ENCODE results near the gene TAF1D. TPM values are rescaled to one million over a fixed set of nuclear protein-coding genes. Genes with fewer than 3 reads are reported as not detected.

Gene TAF1D
- total RNA-seq, 1 experiment from 2014 or later = 429 TPM

DNA sequence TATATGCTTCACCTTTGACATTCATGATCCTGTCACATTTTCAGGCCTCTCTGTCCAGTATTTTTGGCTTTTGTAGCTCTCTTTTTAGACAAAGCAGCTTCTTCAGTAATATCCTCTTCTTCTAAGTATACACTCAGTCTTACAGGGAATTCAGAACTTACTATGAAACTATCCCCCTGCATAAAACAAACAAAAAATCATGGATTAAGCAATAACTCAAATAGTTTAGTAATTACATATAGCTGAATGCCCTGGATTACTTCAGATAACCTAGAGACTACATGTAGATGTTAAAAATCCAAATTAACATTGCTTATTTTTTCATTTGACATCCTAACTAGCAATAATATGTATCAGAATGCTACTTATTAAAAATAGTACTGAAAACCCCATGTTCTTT is 5.2 kb downstream of the TAF1D start:
- no peaks in the 10 kb centered on the region for H3K9me3 ChIP-seq (ENCODE audit: low read length)
- no peak overlapping the region for H2AFZ ChIP-seq (ENCODE audit: low read length)
- peaks cover 64% of the 10 kb centered on the region for H3K4me1 ChIP-seq (ENCODE audit: low read length)
- H3K27me3 ChIP-seq (ENCODE audit: low read length) = no peaks in the 10 kb centered on the region
- peak overlapping the region; percentile 85 for H3K27ac ChIP-seq (ENCODE audit: low read length)
- DNase-seq = no peak
- H3K79me2 ChIP-seq (ENCODE audit: low read length) = peaks cover 81% of the 10 kb centered on the region
- H3K36me3 ChIP-seq (ENCODE audit: insufficient read depth, low read length) = peaks cover 97% of the 10 kb centered on the region
- peak overlapping the region; percentile 92 for H3K4me2 ChIP-seq (ENCODE audit: low read depth, low read length, poor library complexity, severe bottlenecking)
- H3K9ac ChIP-seq (ENCODE audit: low read length) = peak overlapping the region; percentile 0; the same call in 1 of the 2 replicates
- H4K20me1 ChIP-seq (ENCODE audit: insufficient read depth, low read depth, low read length) = peaks cover 88% of the 10 kb centered on the region
- H3K4me3 ChIP-seq (ENCODE audit: low read length) = peak overlapping the region; percentile 79; the same call in 1 of the 2 replicates
- no peaks in the 10 kb centered on the region for H3K9me2 ChIP-seq (replicated peaks; ENCODE audit: insufficient read depth, low read length)

DNA sequence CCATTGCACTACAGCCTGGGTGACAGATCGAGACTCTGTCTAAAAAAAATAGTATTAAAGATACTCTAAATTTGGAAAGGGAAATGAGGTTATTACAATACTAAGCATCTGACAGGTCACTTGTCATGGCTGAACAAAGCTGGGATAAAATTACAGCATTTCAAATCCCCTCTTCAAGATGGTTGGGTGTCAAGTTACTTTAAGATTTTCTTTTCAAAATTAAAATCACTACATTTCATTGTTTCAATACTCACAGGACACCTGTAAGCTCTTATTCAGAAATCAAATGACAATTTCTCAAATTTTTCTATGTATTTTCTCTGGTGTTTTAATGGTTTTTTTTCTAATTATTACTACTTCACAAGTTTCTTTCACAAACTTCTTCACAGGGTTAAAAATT is 5.7 kb downstream of the TAF1D start:
- Histone ChIP-seq H2AFZ (ENCODE audit: low read length) (no peak overlapping the region), H3K9me3 (ENCODE audit: low read length) (no peaks in the 10 kb centered on the region), H3K79me2 (ENCODE audit: low read length) (peaks cover 76% of the 10 kb centered on the region), H3K4me1 (ENCODE audit: low read length) (peaks cover 64% of the 10 kb centered on the region), H3K27me3 (ENCODE audit: low read length) (no peaks in the 10 kb centered on the region), H3K36me3 (ENCODE audit: insufficient read depth, low read length) (peaks cover 100% of the 10 kb centered on the region), H3K27ac (ENCODE audit: low read length) (peak overlapping the region; percentile 85), H3K4me2 (ENCODE audit: low read depth, low read length, poor library complexity, severe bottlenecking) (peak overlapping the region; percentile 92), H3K4me3 (ENCODE audit: low read length) (no peak overlapping the region), H3K9me2 (replicated peaks; ENCODE audit: insufficient read depth, low read length) (no peaks in the 10 kb centered on the region), H3K9ac (ENCODE audit: low read length) (no peak overlapping the region; the same call in 1 of the 2 replicates), H4K20me1 (ENCODE audit: insufficient read depth, low read depth, low read length) (peaks cover 90% of the 10 kb centered on the region)
- peak; percentile 76 for DNase-seq

DNA sequence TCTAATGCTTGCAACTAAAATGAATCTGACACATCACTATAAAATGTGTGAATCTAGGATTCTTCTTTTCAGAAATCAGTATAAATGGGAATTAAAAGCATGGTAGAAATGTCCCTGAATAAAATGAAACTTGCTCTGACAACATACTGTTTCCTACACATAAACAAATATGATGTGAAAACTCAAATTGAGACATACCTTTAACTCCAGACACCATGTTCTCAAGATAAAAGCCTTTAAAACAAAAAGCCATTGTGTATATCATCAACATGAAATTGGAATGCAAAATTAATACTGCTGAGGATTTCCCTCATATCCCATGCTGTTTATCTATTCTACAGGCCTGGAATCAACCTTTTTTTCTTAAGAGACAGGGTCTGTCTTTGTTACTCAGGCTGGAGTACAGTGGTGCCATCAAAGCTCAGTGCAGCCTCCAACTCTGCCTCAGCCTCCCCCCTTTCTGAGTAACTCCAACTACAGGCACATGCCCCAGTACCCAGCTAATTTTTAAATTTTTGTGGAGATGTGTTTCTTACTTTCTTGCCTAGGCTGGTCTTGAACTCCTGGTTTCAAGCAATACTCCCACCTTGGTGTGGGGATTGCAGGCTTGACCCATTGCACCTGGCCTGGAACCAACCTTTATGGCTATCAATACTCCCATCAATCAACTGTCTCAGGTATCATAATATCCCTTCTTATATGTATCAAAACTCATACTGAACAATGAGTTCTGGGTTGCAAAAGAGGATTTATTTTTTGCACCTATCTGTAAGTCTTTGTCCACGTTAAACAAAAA is 6.7 kb downstream of the TAF1D start:
- Histone ChIP-seq H2AFZ (ENCODE audit: low read length) (no peak overlapping the region), H3K27me3 (ENCODE audit: low read length) (no peaks in the 10 kb centered on the region), H3K4me2 (ENCODE audit: low read depth, low read length, poor library complexity, severe bottlenecking) (peak overlapping the region; percentile 92), H3K9ac (ENCODE audit: low read length) (no peak overlapping the region), H3K9me2 (replicated peaks; ENCODE audit: insufficient read depth, low read length) (no peaks in the 10 kb centered on the region), H3K36me3 (ENCODE audit: insufficient read depth, low read length) (peaks cover 100% of the 10 kb centered on the region), H3K9me3 (ENCODE audit: low read length) (no peaks in the 10 kb centered on the region), H3K79me2 (ENCODE audit: low read length) (peaks cover 66% of the 10 kb centered on the region), H3K4me1 (ENCODE audit: low read length) (peaks cover 60% of the 10 kb centered on the region), H3K27ac (ENCODE audit: low read length) (peak overlapping the region; percentile 85), H4K20me1 (ENCODE audit: insufficient read depth, low read depth, low read length) (peaks cover 87% of the 10 kb centered on the region), H3K4me3 (ENCODE audit: low read length) (no peak overlapping the region)
- peak; percentile 61 for DNase-seq

DNA sequence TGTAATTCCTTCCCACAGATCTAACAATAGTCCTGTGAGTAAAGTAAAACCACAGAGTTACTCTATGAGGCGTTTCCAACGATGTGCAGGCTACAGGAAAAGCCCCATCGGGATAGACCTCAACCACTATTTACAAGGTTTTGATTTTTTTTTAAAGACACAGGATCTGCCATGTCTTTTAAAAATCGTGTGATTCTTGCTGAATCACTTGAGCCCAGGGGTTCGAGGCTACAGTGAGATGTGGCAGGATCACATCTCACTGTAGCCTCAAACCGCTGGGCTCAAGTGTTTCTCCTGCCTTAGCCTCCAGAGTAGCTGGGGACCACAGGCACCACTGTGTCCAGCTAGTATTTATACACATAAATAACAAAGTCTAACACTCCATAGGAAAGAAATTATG is 7.8 kb downstream of the TAF1D start:
- H3K9ac ChIP-seq (ENCODE audit: low read length) = no peak overlapping the region
- peaks cover 76% of the 10 kb centered on the region for H4K20me1 ChIP-seq (ENCODE audit: insufficient read depth, low read depth, low read length)
- no peak overlapping the region for H3K4me2 ChIP-seq (ENCODE audit: low read depth, low read length, poor library complexity, severe bottlenecking)
- peaks cover 54% of the 10 kb centered on the region for H3K79me2 ChIP-seq (ENCODE audit: low read length)
- peaks cover 49% of the 10 kb centered on the region for H3K4me1 ChIP-seq (ENCODE audit: low read length)
- H3K36me3 ChIP-seq (ENCODE audit: insufficient read depth, low read length) = peaks cover 100% of the 10 kb centered on the region
- no peak overlapping the region for H3K4me3 ChIP-seq (ENCODE audit: low read length)
- no peaks in the 10 kb centered on the region for H3K27me3 ChIP-seq (ENCODE audit: low read length)
- no peaks in the 10 kb centered on the region for H3K9me2 ChIP-seq (replicated peaks; ENCODE audit: insufficient read depth, low read length)
- H3K9me3 ChIP-seq (ENCODE audit: low read length) = no peaks in the 10 kb centered on the region
- H2AFZ ChIP-seq (ENCODE audit: low read length) = no peak overlapping the region
- DNase-seq = peak; percentile 49
- H3K27ac ChIP-seq (ENCODE audit: low read length) = peak overlapping the region; percentile 85

DNA sequence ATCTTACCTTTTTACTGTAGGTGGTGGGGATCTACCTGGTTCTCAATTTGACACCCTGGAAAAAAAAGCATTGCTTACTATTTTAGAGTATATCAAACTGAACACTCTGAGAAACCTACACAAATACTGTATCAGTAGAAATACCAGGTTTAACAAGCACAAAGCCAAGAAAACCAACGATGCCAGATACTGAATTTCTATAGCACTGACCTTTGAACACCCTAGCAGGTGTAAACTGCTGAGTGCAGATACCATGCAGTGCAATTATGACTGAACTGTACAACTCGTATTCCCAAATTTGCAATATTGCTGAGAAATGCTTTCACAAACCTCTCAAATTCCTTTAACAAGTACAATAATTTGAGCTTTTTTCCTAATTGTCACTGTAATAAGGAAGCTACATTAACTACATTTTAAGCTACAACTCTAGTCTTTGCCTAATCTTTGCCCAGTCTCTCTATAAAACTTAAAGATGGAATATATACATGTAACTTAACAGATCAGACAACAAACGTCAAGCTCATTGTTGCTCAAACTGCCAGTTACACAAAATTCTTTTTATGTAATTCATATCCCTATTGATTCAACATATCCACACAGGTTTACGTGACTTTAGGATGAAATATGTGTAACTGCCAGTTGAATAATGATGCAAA is 8.9 kb downstream of the TAF1D start:
- Histone ChIP-seq H2AFZ (ENCODE audit: low read length) (no peak overlapping the region), H3K79me2 (ENCODE audit: low read length) (peaks cover 43% of the 10 kb centered on the region), H3K4me3 (ENCODE audit: low read length) (no peak overlapping the region), H3K4me2 (ENCODE audit: low read depth, low read length, poor library complexity, severe bottlenecking) (no peak overlapping the region), H4K20me1 (ENCODE audit: insufficient read depth, low read depth, low read length) (peaks cover 65% of the 10 kb centered on the region), H3K36me3 (ENCODE audit: insufficient read depth, low read length) (peaks cover 100% of the 10 kb centered on the region), H3K9me2 (replicated peaks; ENCODE audit: insufficient read depth, low read length) (no peaks in the 10 kb centered on the region), H3K27me3 (ENCODE audit: low read length) (no peaks in the 10 kb centered on the region), H3K9ac (ENCODE audit: low read length) (no peak overlapping the region), H3K4me1 (ENCODE audit: low read length) (peaks cover 37% of the 10 kb centered on the region), H3K27ac (ENCODE audit: low read length) (peak overlapping the region; percentile 85; the same call in 1 of the 2 replicates), H3K9me3 (ENCODE audit: low read length) (no peaks in the 10 kb centered on the region)
- peak; percentile 51 for DNase-seq

DNA sequence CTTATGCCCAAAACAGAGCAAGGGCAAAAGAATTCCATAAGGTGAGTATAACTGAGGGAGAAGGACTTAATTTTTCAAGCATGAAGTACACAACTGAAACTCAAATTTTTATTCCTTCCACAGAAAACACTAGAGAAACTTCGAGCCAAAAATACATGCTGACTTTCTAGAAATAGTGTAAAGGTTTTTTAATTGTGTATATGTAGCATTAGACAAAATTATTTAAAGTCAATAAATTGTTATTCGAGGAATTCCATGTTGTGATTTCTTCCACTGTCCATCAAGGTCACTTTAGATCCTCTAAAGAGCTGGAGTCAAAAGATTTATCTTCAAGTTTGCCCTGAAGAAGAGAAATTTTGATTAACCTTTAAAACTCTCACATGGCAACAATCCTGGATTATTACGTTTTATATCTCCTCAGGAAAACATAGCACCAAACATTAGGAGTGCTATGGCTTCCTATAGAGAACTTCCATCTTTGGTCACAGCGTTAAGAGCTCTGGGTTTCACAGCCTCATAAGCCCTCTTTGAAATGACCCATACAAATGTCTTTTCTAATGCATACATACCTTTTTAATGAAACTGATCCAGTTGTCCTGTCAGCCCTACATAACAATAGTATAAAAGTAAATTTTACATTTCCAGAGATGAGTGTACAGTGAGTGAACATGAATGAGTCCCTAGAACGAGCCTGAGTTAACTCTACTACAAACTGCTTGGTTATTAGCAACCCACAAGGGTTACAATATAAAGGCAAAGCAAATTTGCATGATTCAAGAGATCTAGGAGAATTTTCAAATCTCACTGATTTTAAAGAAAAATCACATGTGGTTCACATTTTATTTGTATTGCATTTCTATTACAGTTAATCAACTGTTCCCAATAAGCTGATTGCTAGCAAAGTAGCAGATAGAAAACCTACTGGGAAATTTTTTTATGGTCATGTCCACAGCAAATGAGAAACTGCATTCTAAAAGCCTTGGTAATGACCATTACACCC is 10.9 kb downstream of the TAF1D start:
- no peak overlapping the region for H2AFZ ChIP-seq (ENCODE audit: low read length)
- peak; percentile 56 for DNase-seq
- H3K4me1 ChIP-seq (ENCODE audit: low read length) = peaks cover 18% of the 10 kb centered on the region
- H3K4me2 ChIP-seq (ENCODE audit: low read depth, low read length, poor library complexity, severe bottlenecking) = no peak overlapping the region
- H3K9me3 ChIP-seq (ENCODE audit: low read length) = no peaks in the 10 kb centered on the region
- no peak overlapping the region for H3K9ac ChIP-seq (ENCODE audit: low read length)
- peaks cover 46% of the 10 kb centered on the region for H4K20me1 ChIP-seq (ENCODE audit: insufficient read depth, low read depth, low read length)
- H3K79me2 ChIP-seq (ENCODE audit: low read length) = peaks cover 23% of the 10 kb centered on the region
- 0 out of 2 replicates have a peak overlapping the region, but pooled peaks have one; percentile 0 for H3K27ac ChIP-seq (ENCODE audit: low read length)
- peaks cover 98% of the 10 kb centered on the region for H3K36me3 ChIP-seq (ENCODE audit: insufficient read depth, low read length)
- H3K27me3 ChIP-seq (ENCODE audit: low read length) = no peaks in the 10 kb centered on the region
- no peaks in the 10 kb centered on the region for H3K9me2 ChIP-seq (replicated peaks; ENCODE audit: insufficient read depth, low read length)
- H3K4me3 ChIP-seq (ENCODE audit: low read length) = no peak overlapping the region

DNA sequence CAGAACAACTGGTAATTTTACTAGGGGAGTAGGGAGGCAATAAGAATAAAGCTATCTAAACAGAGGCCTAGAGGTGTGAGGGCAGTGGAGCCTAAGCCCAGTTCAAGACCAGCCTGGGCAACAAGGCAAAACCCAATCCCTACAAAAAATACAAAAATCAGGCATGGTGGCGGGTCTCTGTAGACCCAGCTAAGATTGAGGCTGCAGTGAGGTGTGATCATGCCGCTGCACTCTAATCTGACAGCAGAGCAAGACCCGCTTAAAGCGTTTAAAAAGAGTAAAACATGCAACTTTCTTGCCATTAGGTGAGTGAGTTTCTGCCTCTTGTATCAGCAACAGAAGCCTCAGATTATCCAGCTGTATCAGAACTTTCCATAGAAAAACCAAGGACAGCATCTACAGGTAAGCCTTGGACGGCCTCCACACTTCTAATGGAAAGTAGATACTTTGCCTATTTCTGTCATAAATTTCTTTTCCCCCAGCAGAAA is 12.1 kb downstream of the TAF1D start:
- Histone ChIP-seq H2AFZ (ENCODE audit: low read length) (no peak overlapping the region), H3K79me2 (ENCODE audit: low read length) (peaks cover 11% of the 10 kb centered on the region; the same call in 1 of the 2 replicates), H3K27me3 (ENCODE audit: low read length) (no peaks in the 10 kb centered on the region), H3K9me2 (replicated peaks; ENCODE audit: insufficient read depth, low read length) (no peaks in the 10 kb centered on the region), H3K4me2 (ENCODE audit: low read depth, low read length, poor library complexity, severe bottlenecking) (no peak overlapping the region), H3K4me3 (ENCODE audit: low read length) (no peak overlapping the region), H3K4me1 (ENCODE audit: low read length) (peaks cover 6% of the 10 kb centered on the region), H3K27ac (ENCODE audit: low read length) (peak overlapping the region; percentile 0; the same call in 1 of the 2 replicates), H3K36me3 (ENCODE audit: insufficient read depth, low read length) (peaks cover 93% of the 10 kb centered on the region), H3K9ac (ENCODE audit: low read length) (no peak overlapping the region), H4K20me1 (ENCODE audit: insufficient read depth, low read depth, low read length) (peaks cover 33% of the 10 kb centered on the region), H3K9me3 (ENCODE audit: low read length) (no peaks in the 10 kb centered on the region)
- peak; percentile 71 for DNase-seq
